Smooth muscle cell (in vitro differentiated cells): ENCODE results near the gene WDR90. TPM values are rescaled to one million over a fixed set of nuclear protein-coding genes. Genes with fewer than 3 reads are reported as not detected.

ENCODE experiments used
- DNase-seq: peaks from one replicate; lab custom pipeline; 2025; ENCODE audit not compliant: unreplicated experiment; lab: John Stamatoyannopoulos, UW
- H2AFZ ChIP-seq: fragments of 200-600 bp; sonication (generic); 2 replicates; pipeline ENCODE4 v1.6.0; 2016; ENCODE audit warnings: antibody characterized with exemption, low read depth, mild to moderate bottlenecking
- H3F3A ChIP-seq: fragments of 200-600 bp; sonication (generic); 2 replicates; pipeline ENCODE4 v1.6.0; 2017; ENCODE audit warnings: antibody characterized with exemption, low read depth
- H3K27ac ChIP-seq: fragments of 200-600 bp; sonication (generic); 2 replicates; pipeline ENCODE4 v1.5.1; 2016; ENCODE audit warnings: low read depth, mild to moderate bottlenecking
- H3K27me3 ChIP-seq: fragments of 200-600 bp; sonication (generic); 2 replicates; pipeline ENCODE4 v1.6.1; 2016; ENCODE audit warnings: low read depth, mild to moderate bottlenecking
- H3K36me3 ChIP-seq: fragments of 200-600 bp; sonication (generic); 2 replicates; pipeline ENCODE4 v1.5.1; 2016; ENCODE audit warnings: low read depth
- H3K4me1 ChIP-seq: fragments of 200-600 bp; sonication (generic); 2 replicates; pipeline ENCODE4 v1.5.1; 2016; ENCODE audit warnings: low read depth
- H3K4me2 ChIP-seq: fragments of 200-600 bp; sonication (generic); 2 replicates; pipeline ENCODE4 v1.6.0; 2016; ENCODE audit warnings: mild to moderate bottlenecking
- H3K4me3 ChIP-seq: fragments of 200-600 bp; sonication (generic); 2 replicates; pipeline ENCODE4 v1.5.1; 2016; ENCODE audit warnings: mild to moderate bottlenecking
- H3K79me2 ChIP-seq: fragments of 200-600 bp; sonication (generic); 2 replicates; pipeline ENCODE4 v1.6.0; 2016; ENCODE audit warnings: low read depth, mild to moderate bottlenecking
- H3K9ac ChIP-seq: fragments of 200-600 bp; sonication (generic); 2 replicates; pipeline ENCODE4 v1.6.0; 2016; ENCODE audit warnings: low read depth
- H3K9me3 ChIP-seq: fragments of 200-600 bp; sonication (generic); replicated peaks from 2 replicates; pipeline ENCODE4 v1.5.1; 2016; ENCODE audit warnings: low read depth
- H4K20me1 ChIP-seq: fragments of 200-600 bp; sonication (generic); 2 replicates; pipeline ENCODE4 v1.6.0; 2016; ENCODE audit warnings: low read depth
- WGBS: methylation state at CpG from one replicate; pipeline ENCODE4 v1.1.7; 2016; ENCODE audit warnings: low lambda C conversion rate; 5-methylcytosine and 5-hydroxymethylcytosine counted together
- polyA plus RNA-seq: library from polyadenylated mRNA; unstranded; fragments of >200 nt; fragmentation: Nextera tagmentation; extraction: Ambion mirVana; gene quantifications from 2 replicates; pipeline ENCODE4 v1.2.1, GENCODE V29; 2016
- total RNA-seq: library from RNA; depleted of rRNA; stranded (reverse); fragments of >200 nt; gene quantifications from 2 replicates; pipeline ENCODE4 v1.2.3, GENCODE V29; 2014
- TF ChIP-seq, protein P1 (sequence below): fragments of 200-600 bp; sonication (generic); IDR thresholded peaks from 2 replicates; pipeline ENCODE4 v1.5.1; 2017; ENCODE audit warnings: borderline replicate concordance, mild to moderate bottlenecking, antibody characterized with exemption; ENCODE audit not compliant: insufficient read depth, poor library complexity, severe bottlenecking

WDR90 gene
- total and polyA plus RNA-seq, 2 experiments from 2014 or later = 8.4 to 10.4 TPM

DNA sequence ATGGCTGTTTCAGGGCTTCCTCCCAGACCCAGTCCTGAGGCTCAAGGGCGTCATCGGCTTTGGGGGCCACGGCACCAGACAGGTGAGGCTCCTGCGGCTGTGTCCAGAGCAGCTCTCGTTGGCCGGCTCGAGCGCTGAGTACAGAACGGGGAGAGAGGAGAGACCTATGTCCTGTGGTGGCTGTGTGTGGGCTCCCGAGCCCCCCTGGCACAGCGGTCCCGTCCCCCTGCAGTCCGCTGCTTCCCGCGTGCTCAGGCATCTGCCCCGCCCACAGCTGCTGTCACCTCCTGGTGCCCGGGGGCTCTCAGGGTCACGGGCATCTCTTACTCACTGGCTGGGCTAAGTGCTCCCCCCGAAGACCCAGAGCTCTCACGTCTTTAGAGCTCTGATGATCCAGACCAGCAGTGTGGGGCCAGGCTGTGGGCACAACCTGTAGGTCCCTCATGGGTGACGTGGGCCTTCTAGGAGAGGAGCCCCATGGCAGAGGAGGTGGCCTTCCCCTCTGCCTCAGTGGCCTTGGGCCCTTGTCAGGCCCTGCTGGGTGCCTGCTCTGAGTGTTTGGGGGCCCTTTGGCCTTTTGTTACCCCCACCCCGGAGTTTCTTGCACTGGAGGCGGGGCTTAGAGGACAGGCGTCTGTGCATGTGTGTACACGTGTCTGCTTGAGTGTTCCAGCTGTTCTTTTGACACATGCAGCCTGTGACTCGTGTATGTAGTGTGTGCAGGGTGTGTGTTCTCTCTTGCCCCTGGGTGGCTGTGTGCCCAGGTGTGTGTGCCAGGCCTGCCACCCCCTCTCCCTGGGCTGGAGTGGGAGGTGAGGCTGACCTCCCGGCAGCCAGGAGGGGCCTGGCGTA, 3.5 kb downstream of the WDR90 start:
- H3K36me3 ChIP-seq = no peaks in the 10 kb centered on the region
- no peak overlapping the region for H3K9ac ChIP-seq
- peaks cover 14% of the 10 kb centered on the region for H3K4me1 ChIP-seq
- 93% methylated on average over 28 of the region's 28 CpGs for WGBS
- no peak overlapping the region for H3K4me3 ChIP-seq
- no peak for DNase-seq
- H3K27me3 ChIP-seq = no peaks in the 10 kb centered on the region
- no peak overlapping the region for H3K27ac ChIP-seq
- TF ChIP-seq, protein P1, sequence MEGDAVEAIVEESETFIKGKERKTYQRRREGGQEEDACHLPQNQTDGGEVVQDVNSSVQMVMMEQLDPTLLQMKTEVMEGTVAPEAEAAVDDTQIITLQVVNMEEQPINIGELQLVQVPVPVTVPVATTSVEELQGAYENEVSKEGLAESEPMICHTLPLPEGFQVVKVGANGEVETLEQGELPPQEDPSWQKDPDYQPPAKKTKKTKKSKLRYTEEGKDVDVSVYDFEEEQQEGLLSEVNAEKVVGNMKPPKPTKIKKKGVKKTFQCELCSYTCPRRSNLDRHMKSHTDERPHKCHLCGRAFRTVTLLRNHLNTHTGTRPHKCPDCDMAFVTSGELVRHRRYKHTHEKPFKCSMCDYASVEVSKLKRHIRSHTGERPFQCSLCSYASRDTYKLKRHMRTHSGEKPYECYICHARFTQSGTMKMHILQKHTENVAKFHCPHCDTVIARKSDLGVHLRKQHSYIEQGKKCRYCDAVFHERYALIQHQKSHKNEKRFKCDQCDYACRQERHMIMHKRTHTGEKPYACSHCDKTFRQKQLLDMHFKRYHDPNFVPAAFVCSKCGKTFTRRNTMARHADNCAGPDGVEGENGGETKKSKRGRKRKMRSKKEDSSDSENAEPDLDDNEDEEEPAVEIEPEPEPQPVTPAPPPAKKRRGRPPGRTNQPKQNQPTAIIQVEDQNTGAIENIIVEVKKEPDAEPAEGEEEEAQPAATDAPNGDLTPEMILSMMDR = no peak
- peaks cover 4% of the 10 kb centered on the region for H3K79me2 ChIP-seq
- no peak overlapping the region for H2AFZ ChIP-seq
- H3F3A ChIP-seq = peaks cover 6% of the 10 kb centered on the region
- H4K20me1 ChIP-seq = no peaks in the 10 kb centered on the region
- no peak overlapping the region for H3K4me2 ChIP-seq
- H3K9me3 ChIP-seq = no peaks in the 10 kb centered on the region

DNA sequence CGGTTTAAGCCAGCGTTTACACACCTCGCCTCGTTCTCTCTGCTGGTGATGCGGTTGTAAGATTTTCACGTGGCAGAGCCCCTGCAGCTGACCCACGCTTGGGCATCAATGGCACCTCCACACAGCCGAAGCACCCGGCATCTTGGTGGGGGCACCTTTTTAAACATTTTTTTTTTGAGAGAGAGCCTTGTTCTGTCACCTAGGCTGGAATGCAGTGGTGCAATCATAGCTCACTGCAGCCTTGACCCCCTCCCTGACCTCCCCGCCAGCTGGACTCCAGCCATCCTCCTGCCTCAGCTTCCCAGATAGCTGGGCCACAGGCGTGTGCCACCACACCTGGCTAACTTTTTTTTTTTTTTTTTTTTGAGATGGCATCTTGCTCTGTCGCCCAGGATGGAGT, 4.9 kb downstream of the WDR90 start:
- H3F3A ChIP-seq = no peaks in the 10 kb centered on the region
- no peak overlapping the region for H2AFZ ChIP-seq
- no peaks in the 10 kb centered on the region for H3K36me3 ChIP-seq
- peaks cover 7% of the 10 kb centered on the region for H3K4me1 ChIP-seq
- H3K4me2 ChIP-seq = no peak overlapping the region
- no peak overlapping the region for H3K9ac ChIP-seq
- no peaks in the 10 kb centered on the region for H3K79me2 ChIP-seq
- no peak overlapping the region for H3K27ac ChIP-seq
- TF ChIP-seq, protein P1 = no peak
- H4K20me1 ChIP-seq = no peaks in the 10 kb centered on the region
- no peak for DNase-seq
- H3K4me3 ChIP-seq = no peak overlapping the region
- H3K27me3 ChIP-seq = no peaks in the 10 kb centered on the region
- WGBS = 93% methylated on average over 12 of the region's 12 CpGs
- no peaks in the 10 kb centered on the region for H3K9me3 ChIP-seq

- Histone ChIP-seq H4K20me1 (no peaks in the 10 kb centered on the region), H3K27ac (no peak overlapping the region), H3K4me2 (no peak overlapping the region), H3F3A (no peaks in the 10 kb centered on the region), H3K36me3 (no peaks in the 10 kb centered on the region), H3K27me3 (no peaks in the 10 kb centered on the region), H3K79me2 (no peaks in the 10 kb centered on the region), H3K9ac (no peak overlapping the region), H3K4me1 (peaks cover 3% of the 10 kb centered on the region), H3K9me3 (no peaks in the 10 kb centered on the region), H3K4me3 (no peak overlapping the region), H2AFZ (no peak overlapping the region)
- WGBS = 96% methylated on average over 19 of the region's 22 CpGs
- TF ChIP-seq, protein P1 = no peak
- no peak for DNase-seq
Measured at GRCh38 chr16:657487-657886, 8.3 kb downstream of the WDR90 start.
